ENCODE measurements around the gene UGT1A4.

Gene UGT1A4

DNA sequence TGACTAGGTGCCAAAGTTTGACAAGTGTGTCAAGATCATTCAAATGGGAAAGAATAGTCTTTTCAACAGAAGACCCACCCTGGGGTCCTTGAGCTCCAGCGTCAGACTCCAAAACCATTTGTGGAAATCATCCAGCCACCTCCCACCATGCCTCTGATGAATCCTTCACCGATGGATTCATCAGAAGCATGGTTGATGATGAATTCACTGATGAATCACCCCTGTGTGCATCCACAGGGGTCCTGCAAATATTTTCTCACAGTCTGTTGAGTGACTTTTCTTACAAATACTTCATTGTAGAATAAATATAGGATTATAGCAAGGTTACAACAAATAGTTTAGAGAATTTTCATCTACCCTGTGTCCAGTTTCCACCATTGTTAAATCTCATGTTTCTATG is 42.5 kb upstream of the UGT1A4 start:
- no peak overlapping the region for H3K4me3 ChIP-seq (ENCODE audit: control insufficient read depth, low read depth, low read length)
- TF ChIP-seq, protein P1, sequence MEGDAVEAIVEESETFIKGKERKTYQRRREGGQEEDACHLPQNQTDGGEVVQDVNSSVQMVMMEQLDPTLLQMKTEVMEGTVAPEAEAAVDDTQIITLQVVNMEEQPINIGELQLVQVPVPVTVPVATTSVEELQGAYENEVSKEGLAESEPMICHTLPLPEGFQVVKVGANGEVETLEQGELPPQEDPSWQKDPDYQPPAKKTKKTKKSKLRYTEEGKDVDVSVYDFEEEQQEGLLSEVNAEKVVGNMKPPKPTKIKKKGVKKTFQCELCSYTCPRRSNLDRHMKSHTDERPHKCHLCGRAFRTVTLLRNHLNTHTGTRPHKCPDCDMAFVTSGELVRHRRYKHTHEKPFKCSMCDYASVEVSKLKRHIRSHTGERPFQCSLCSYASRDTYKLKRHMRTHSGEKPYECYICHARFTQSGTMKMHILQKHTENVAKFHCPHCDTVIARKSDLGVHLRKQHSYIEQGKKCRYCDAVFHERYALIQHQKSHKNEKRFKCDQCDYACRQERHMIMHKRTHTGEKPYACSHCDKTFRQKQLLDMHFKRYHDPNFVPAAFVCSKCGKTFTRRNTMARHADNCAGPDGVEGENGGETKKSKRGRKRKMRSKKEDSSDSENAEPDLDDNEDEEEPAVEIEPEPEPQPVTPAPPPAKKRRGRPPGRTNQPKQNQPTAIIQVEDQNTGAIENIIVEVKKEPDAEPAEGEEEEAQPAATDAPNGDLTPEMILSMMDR (conservative IDR thresholded peaks at IDR 0.05; ENCODE audit: control insufficient read depth, insufficient read depth, low read depth, low read length), result no peak
- peak; percentile 5 for DNase-seq (ENCODE audit: low read depth)

GRCh38 chr2:233679196-233679595 is 39.3 kb upstream of the UGT1A4 start:
- no peak for DNase-seq (ENCODE audit: low read depth)
- no peak overlapping the region for H3K4me3 ChIP-seq (ENCODE audit: control insufficient read depth, low read depth, low read length)
- TF ChIP-seq, protein P1 (conservative IDR thresholded peaks at IDR 0.05; ENCODE audit: control insufficient read depth, insufficient read depth, low read depth, low read length), result no peak

DNA sequence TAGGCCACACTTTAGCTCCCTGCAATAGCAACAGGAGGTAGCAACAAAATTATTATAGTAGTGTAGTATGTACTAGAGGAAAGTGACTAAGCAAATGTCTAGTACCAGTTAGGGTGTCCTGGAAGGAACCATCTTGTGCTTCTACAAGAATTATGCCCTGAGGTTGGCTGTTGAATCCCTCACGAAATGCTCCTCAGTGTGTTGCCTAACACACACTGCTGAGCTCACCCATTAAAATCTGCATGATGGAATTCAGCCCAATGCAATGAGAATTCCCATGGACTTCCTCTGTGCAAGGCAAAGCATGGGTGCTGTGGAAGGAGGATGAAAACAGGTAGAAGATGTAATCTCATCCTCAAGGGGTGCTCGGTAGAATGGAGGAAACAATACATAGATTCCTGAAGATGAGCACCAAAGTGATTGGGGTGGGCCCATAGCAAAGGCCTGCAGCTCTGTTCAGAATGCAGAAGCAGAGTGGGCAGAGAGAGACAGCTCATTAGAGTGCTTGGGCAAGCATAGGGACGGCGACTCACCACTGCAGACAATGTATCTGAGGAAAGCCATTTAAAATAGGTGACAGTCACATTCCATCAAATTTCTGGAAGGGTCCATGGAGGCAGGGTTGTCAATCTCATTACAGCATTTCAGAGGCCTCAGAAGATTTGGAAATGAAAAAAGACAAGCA is 38.0 kb upstream of the UGT1A4 start:
- no peak for DNase-seq (ENCODE audit: low read depth)
- H3K4me3 ChIP-seq (ENCODE audit: control insufficient read depth, low read depth, low read length), result no peak overlapping the region
- TF ChIP-seq, protein P1 (conservative IDR thresholded peaks at IDR 0.05; ENCODE audit: control insufficient read depth, insufficient read depth, low read depth, low read length), result no peak

DNA sequence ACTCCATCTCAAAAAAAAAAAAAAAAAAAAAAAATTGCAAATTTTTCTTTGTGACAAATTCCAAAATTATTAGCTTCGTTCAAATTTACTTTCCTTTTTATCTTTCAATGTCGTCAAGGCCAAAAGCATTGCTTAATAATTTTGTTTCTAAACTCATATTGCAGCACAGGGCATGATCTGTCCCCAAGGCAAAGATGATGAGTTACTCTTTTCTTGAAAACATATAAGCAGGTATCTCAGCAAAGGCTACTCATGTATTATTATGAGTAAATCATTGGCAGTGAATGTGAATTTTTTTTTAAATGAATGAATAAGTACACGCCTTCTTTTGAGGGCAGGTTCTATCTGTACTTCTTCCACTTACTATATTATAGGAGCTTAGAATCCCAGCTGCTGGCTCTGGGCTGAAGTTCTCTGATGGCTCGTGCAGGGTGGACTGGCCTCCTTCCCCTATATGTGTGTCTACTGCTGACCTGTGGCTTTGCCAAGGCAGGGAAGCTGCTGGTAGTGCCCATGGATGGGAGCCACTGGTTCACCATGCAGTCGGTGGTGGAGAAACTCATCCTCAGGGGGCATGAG is 36.9 kb upstream of the UGT1A4 start, which contains the start of gene UGT1A7:
TSS of gene UGT1A7 (plus strand) at position 381 of the 579 bp plus-strand sequence. CDS start at position 418, 37 bp downstream.
- H3K4me3 ChIP-seq (ENCODE audit: control insufficient read depth, low read depth, low read length), result no peak within 1 kb of the TSS

DNA sequence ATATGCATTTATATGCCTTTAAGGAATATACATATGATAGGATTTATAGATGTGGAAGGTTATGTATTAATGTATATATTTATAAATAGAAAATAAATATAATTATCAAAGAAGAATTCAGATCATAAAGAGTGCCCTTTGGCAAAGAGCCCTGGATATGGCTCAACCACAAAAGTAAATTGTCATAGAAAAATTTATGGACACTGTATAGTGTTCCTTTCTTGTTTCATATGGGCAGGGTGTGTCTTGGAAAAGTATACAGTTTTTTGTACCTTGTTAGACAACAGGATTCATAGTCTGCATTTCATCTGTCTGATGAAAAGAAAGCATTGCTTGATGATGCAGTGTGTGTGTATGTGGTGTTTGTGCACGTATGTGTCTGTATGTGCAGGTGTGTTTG is 33.9 kb upstream of the UGT1A4 start:
- no peak for DNase-seq (ENCODE audit: low read depth)
- TF ChIP-seq, protein P1 (conservative IDR thresholded peaks at IDR 0.05; ENCODE audit: control insufficient read depth, insufficient read depth, low read depth, low read length), result no peak
- H3K4me3 ChIP-seq (ENCODE audit: control insufficient read depth, low read depth, low read length), result no peak overlapping the region

More for the DNA sequence above, 36.9 kb upstream of the UGT1A4 start, which contains the start of gene UGT1A7:
- TF ChIP-seq, protein P1 (conservative IDR thresholded peaks at IDR 0.05; ENCODE audit: control insufficient read depth, insufficient read depth, low read depth, low read length), result no peak
- DNase-seq (ENCODE audit: low read depth), result no peak

GRCh38 chr2:233686928-233687327 is 31.6 kb upstream of the UGT1A4 start:
- H3K4me3 ChIP-seq (ENCODE audit: control insufficient read depth, low read depth, low read length), result no peak overlapping the region
- no peak for DNase-seq (ENCODE audit: low read depth)
- TF ChIP-seq, protein P1 (conservative IDR thresholded peaks at IDR 0.05; ENCODE audit: control insufficient read depth, insufficient read depth, low read depth, low read length), result no peak
